GM12878 (cell line): ENCODE data around the gene SLC12A1.

Source experiments
- CBFB ChIP-seq: IDR thresholded peaks from 2 replicates; pipeline ENCODE4 v1.6.1; 2016; ENCODE audit warnings: antibody characterized with exemption, low read depth
- CTCF ChIP-seq, 3 experiments: IDR thresholded peaks in 2 of 3; conservative IDR thresholded peaks in 1 of 3; 2 replicates each; pipeline ENCODE4 v1.5.1; 2011; ENCODE audit warnings: low read depth in 3 of 3, low read length in 3 of 3, mild to moderate bottlenecking in 3 of 3, control low read depth in 2 of 3, moderate library complexity in 2 of 3, inconsistent platforms in 1 of 3, mixed read lengths in 1 of 3; ENCODE audit not compliant: control insufficient read depth in 2 of 3, insufficient read depth in 1 of 3; ENCODE audit errors: extremely low read depth in 1 of 3
- IRF3 ChIP-seq: fragments of 450-650 bp; IDR thresholded peaks from 2 replicates; pipeline ENCODE4 v1.6.1; 2014; ENCODE audit warnings: mild to moderate bottlenecking
- PAX5 ChIP-seq: IDR thresholded peaks from 2 replicates; pipeline ENCODE4 v1.6.1; 2011; ENCODE audit warnings: low read depth, low read length, borderline replicate concordance
- PML ChIP-seq: IDR thresholded peaks from 2 replicates; pipeline ENCODE4 v1.6.1; 2012; ENCODE audit warnings: low read length, inconsistent platforms
- RB1 ChIP-seq: fragments of 450-650 bp; formaldehyde crosslinking; IDR thresholded peaks from 2 replicates; pipeline ENCODE4 v1.6.1; 2017; ENCODE audit warnings: mild to moderate bottlenecking, borderline replicate concordance
- SIN3A ChIP-seq: IDR thresholded peaks from 2 replicates; pipeline ENCODE4 v1.6.1; 2012; ENCODE audit warnings: low read depth, low read length, improper control_type of control experiment
- SMAD1 ChIP-seq: fragments of 450-650 bp; IDR thresholded peaks from 2 replicates; pipeline ENCODE4 v1.6.1; 2018; ENCODE audit warnings: mild to moderate bottlenecking, low read depth; ENCODE audit not compliant: partially characterized antibody
- YBX1 ChIP-seq: fragments of 450-650 bp; IDR thresholded peaks from 2 replicates; pipeline ENCODE4 v1.6.1; 2016; ENCODE audit warnings: antibody characterized with exemption
- ZNF274 ChIP-seq: IDR thresholded peaks from one replicate; pipeline ENCODE4 v1.8.0; 2011; ENCODE audit not compliant: insufficient read length, insufficient read depth

- TF ChIP-seq CTCF (IDR thresholded peaks at IDR 0.05 in 2 of 3, conservative IDR thresholded peaks at IDR 0.05 in 1 of 3; ENCODE audit: control insufficient read depth in 2 of 3, extremely low read depth in 1 of 3, insufficient read depth in 1 of 3, low read depth in 3 of 3, low read length in 3 of 3) (no peak), YBX1 (no peak), SIN3A (no peak), RB1 (no peak), ZNF274 (no peak), CBFB (no peak), SMAD1 (no peak), IRF3 (no peak), PAX5 (no peak), PML (no peak)
Observed at GRCh38 chr15:48281674-48282073, 75.6 kb downstream of the SLC12A1 start.
